Stimulated activated CD4-positive, alpha-beta T cell treated with anti-CD3 and anti-CD28 coated beads, TNF-alpha, amount 100 ng/mL, for 24 hours (primary cell): ENCODE measurements around the gene CLRN3.

Experiments
- DNase-seq, 3 experiments: peaks; one replicate each; pipeline ENCODE4 v3.0.0-alpha.2; 2020; ENCODE audit warnings: low read depth in 3 of 3

CLRN3 gene

DNA sequence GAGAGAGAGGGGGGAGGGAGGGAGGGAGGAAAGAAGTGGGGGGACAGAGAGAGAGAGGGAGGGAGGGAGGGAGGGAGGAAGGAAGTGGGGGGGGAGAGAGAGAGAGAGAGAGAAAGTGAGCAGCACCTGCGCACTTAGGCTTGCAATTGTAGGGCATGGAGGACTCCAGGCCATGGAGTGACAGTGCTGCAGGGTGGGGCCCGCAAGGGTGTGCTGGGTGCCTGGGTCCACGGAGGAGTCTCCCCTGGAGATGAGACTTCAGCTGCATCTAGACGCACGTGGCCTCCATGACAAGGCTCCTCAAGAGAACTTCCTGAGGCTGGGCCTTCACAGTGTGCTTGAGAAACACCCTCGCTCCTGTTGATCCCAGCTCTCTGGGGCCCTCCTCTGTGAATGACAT, 44.5 kb downstream of the CLRN3 start:
- no peak for DNase-seq

DNA sequence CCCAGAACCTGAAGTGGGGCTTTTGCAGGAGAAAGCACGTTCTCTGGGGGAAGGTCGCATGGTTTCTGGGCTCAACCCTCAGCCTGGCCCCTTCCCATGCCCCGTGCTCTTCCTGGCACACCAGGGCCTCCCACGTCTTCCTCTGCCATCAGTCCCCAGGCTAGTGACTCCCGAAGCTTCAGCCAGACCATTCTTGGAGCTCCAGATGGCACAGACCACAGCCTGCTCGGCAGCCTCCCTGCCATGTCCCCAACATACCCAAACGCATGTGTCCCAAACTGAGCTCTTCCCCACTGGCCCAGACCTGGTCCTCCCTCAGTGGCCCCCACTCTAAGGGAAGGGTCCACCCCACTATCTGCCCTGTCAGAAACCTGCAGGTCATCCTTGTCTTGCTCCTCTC, 47.0 kb downstream of the CLRN3 start:
- no peak for DNase-seq

DNA sequence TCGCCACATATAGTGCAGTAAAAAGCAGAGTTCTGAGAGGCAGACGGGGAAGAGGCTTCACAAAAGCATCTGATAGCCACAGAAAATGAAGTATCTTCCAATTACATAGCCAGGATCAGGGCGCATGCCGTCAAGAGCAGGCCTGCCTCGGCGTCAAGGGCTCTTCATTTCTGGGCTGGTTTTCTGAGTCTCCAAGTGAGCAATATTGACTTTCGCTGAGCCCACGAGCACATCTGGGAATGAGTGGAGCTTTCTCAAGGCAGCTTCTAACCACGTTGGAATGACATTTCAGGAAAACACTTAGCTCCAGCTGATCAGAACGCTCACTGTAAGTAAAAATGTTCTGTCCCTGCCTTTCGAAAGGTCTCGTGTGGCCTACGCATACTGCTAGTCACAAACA, 51.9 kb downstream of the CLRN3 start:
- DNase-seq = no peak

DNA sequence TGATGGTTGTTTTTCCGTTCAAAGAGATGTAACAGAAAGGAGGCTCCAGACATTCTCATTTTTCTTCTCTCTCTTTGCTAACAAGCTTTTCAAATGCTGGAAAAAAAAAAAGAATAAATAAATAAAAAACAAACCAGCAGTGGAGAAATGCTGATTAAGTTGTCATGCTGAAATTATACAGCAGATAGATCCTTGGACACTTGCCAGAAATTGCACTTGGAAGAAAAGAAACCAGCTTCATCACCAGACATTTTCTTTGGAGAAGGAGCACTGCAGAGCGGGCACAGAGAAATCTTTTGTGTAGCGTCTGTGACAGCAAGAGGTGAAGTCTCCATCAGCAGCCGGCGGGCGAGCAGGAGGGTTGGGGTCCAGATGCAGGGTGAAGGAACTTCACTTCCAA, 55.8 kb downstream of the CLRN3 start:
- DNase-seq = no peak

DNA sequence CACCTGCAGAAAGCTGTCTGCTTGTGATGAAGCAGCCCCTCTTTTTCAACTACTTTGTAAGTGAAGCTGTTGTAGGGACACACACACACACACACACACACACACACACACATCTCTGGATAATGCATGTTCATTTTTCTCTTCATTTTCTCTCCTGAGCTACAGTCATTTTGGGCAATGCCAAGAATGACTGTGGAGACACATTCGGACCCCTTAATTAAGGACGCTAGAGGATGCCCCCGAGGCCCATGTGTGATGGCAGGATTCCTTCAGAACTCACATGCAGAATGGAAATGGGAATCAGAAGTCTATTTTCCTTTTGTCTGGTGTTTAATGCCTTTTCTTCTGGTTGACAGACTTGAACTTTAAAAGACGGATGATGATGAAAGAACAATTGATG, 56.6 kb downstream of the CLRN3 start:
- DNase-seq = no peak

DNA sequence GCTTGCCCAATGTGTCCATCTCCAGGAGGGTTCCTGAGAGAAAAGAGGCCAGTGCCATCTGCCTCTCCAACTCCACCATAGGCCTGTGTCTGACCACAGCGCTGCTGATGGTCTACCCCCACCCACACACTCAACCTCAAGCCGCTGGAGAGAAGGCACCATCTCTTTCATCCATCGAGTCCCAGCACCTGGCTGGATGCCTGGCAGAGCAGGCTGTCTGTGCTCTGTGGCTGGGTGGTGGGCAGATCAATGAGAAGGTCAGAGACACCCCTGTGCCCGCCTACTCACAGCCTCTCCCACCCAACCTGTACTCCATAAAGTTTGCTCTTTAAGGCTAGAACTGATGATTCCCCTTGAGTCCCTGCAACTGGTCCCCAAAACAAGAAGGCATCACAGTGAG, 58.0 kb downstream of the CLRN3 start:
- DNase-seq = no peak

DNA sequence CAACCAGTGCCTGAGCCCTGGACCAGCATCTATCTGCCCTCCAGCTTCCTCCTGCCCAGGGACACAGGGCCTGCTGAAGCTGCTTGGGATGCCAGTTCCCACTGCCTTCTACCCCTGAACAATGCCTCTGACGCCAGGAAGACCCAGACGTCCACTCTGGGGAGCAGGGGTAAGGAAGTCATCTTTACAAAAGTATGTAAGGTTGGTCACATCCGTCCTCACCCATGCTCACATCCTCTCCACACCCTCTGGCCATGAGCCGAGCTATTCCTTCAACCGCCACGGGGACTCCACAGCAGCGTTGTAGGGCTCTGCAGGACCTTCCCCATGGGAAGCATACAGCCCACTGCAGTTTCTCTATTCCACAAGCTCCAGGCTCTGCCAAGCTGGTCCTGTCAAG, 58.5 kb downstream of the CLRN3 start:
- no peak for DNase-seq

DNA sequence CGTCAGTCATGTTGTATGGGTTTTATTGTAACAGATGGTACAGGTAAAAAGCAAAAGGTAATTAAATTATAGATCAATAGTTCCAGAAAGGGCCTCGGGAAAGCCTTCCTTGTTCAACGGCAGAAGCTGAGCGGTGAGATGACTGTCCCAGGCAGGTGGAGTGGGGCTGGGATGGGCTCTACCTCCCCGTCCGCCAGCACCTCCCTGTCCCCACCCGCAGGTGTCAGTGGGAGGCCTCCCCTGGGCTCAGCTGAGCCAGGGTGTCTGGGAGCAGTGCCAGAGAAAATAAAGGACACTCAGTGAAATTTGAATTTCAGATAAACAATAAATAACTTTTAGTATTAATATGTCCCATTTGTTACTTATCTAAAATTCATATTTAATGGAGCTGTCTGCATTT, 58.9 kb downstream of the CLRN3 start:
- no peak for DNase-seq

DNA sequence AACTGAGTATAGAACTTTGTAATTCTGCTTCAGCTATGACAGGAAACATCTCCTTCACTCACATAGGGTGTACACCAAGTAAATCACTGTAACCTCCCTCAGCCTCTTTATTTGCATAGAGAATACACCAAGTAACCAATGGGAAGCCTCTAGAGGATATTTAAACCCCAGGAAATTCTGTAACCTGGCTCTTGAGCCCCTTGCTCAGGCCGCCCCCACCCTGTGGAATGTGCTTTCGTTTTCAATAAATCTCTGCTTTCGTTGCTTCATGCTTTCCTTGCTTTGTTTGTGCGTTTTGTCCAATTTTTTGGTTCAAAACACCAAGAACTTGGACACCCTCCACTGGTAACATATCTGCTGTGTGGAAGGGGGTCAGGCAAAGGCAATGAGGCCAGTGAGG, 60.2 kb downstream of the CLRN3 start:
- DNase-seq = no peak

DNA sequence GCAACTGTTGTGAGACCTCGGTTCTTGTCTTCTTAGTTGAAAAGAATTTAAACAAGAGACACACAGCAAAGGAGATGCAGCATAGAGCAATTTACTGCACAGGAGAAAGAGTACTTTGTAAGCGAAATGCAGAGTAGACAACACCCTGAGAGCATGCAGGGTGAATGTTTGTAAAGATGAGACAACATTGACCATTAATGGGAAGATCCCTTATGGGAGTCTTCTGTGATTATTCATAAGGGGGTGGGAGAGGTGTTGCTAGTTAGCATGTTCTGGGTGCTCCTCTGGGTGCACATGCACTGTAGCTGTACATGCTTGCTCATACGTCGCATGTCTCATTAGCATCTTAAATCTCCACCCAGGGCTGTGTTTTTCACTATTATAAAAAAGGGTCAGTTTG, 62.3 kb downstream of the CLRN3 start:
- no peak for DNase-seq
